Measurements from ENCODE around the gene SYT13. TPM values are rescaled to one million over a fixed set of nuclear protein-coding genes. Genes with fewer than 3 reads are reported as not detected.

SYT13 gene
- total RNA-seq, 1 experiment from 2014 or later, result not detected

DNA sequence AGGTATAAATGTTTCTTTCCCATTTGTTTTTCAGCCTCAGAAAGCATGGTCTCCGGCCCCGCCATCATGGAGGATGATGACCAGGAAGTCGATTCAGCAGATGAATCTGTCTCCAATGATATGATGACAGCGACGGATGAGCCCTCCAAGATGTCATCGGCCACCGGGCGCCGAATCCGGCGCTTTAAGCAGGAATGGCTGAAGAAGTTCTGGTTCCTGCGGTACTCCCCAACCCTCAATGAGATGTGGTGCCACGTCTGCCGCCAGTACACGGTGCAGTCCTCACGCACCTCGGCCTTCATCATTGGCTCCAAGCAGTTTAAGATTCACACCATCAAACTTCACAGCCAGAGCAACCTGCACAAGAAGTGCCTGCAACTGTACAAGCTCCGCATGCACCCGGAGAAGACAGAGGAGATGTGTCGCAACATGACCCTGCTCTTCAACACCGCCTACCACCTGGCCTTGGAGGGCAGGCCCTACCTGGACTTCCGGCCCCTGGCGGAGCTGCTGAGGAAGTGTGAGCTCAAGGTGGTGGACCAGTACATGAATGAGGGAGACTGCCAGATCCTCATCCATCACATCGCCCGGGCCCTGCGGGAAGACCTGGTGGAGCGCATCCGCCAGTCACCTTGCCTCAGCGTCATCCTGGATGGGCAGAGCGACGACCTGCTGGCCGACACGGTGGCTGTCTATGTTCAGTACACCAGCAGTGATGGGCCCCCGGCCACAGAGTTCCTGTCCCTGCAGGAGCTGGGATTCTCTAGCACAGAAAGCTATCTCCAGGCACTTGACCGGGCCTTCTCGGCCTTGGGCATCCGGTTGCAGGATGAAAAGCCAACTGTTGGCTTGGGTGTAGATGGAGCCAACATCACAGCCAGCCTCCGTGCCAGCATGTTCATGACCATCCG is 59.9 kb downstream of the SYT13 start:
- Histone ChIP-seq H3K36me3 (no peaks in the 10 kb centered on the region), H3K27ac (no peak overlapping the region), H3K9me3 (replicated peaks) (no peaks in the 10 kb centered on the region), H3K4me3 (no peak overlapping the region), H3K27me3 (replicated peaks) (no peaks in the 10 kb centered on the region), H3K4me1 (replicated peaks) (no peaks in the 10 kb centered on the region)
- no peak for DNase-seq (ENCODE audit: low read depth in 1 of 2, low spot score in 2 of 2)

GRCh38 chr11:45225277-45225676 is 60.9 kb downstream of the SYT13 start:
- Histone ChIP-seq H3K4me1 (replicated peaks) (no peaks in the 10 kb centered on the region), H3K4me3 (no peak overlapping the region), H3K36me3 (no peaks in the 10 kb centered on the region), H3K27ac (no peak overlapping the region), H3K9me3 (replicated peaks) (no peaks in the 10 kb centered on the region), H3K27me3 (replicated peaks) (0 out of 2 replicates have a peak, but pooled peaks cover 4% of the 10 kb centered on the region)
- DNase-seq (ENCODE audit: low read depth in 1 of 2, low spot score in 2 of 2), result no peak

GRCh38 chr11:45224766-45225165 is 61.4 kb downstream of the SYT13 start:
- Histone ChIP-seq H3K27ac (no peak overlapping the region), H3K4me1 (replicated peaks) (no peaks in the 10 kb centered on the region)

DNA sequence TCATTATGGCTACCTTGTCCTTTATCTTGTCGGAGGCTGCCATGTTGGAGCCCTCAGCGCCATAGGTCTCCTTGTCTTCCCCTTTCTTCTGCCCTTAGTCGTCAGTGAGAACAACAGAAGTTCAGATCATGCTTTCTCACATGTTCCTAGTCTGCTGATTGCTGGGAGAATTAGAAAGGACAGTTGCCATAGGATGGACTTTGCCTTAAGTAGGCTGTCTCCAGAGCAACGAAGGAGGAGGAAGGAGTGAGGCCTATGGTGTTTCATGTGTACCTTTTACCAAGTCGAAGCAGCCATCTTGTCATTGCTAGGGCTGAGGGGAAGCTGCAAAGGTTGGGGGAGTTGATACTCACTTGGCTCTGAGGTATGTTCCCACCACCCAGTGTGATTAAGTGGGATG is 62.6 kb downstream of the SYT13 start:
- Histone ChIP-seq H3K27ac (no peak overlapping the region), H3K4me3 (no peak overlapping the region), H3K27me3 (replicated peaks) (0 out of 2 replicates have a peak, but pooled peaks cover 4% of the 10 kb centered on the region), H3K36me3 (no peaks in the 10 kb centered on the region), H3K4me1 (replicated peaks) (no peaks in the 10 kb centered on the region), H3K9me3 (replicated peaks) (no peaks in the 10 kb centered on the region)
- DNase-seq (ENCODE audit: low read depth in 1 of 2, low spot score in 2 of 2), result no peak

More at GRCh38 chr11:45224766-45225165, 61.4 kb downstream of the SYT13 start:
- H3K36me3 ChIP-seq, result no peaks in the 10 kb centered on the region
- H3K9me3 ChIP-seq (replicated peaks), result no peaks in the 10 kb centered on the region
- H3K4me3 ChIP-seq, result no peak overlapping the region
- H3K27me3 ChIP-seq (replicated peaks), result 0 out of 2 replicates have a peak, but pooled peaks cover 4% of the 10 kb centered on the region
- DNase-seq (ENCODE audit: low read depth in 1 of 2, low spot score in 2 of 2), result no peak

DNA sequence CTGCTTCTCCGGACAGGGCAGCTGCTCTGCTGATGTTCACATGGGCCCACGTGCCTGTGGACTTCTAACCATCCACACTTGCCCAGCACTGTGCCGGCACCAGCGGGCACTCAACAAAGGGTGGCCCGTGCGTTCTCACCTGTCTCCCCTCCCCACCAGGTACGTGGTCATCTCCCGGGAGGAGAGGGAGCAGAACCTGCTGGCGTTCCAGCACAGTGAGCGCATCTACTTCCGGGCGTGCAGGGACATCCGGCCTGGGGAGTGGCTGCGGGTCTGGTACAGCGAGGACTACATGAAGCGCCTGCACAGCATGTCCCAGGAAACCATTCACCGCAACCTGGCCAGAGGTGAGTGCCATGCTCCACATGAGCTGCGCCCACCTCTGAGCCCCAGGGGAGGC is 66.7 kb downstream of the SYT13 start:
- Histone ChIP-seq H3K27me3 (replicated peaks) (peaks cover 4% of the 10 kb centered on the region; the same call in 1 of the 2 replicates), H3K4me3 (no peak overlapping the region), H3K4me1 (replicated peaks) (no peaks in the 10 kb centered on the region), H3K27ac (no peak overlapping the region), H3K36me3 (no peaks in the 10 kb centered on the region), H3K9me3 (replicated peaks) (no peaks in the 10 kb centered on the region)
- no peak for DNase-seq (ENCODE audit: low read depth in 1 of 2, low spot score in 2 of 2)

DNA sequence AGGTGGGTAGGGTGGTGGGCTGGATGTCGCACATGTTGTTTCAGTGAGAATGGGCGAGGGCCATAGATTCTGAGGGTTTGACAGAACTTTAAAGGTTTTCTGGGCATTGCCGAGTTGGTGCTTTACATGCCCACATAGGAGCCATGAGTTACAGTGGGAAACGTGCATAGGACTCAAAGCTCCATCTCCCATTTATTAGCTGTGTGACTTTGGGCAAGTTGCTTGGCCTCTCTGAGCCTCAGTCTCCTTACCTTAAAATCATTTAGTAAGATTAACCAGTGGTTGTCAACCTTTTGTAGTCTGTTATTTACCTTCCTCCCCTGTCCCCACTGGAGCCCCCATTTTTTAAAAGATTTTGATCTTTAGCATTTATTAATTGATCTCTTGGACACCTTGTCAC is 67.4 kb downstream of the SYT13 start:
- H3K9me3 ChIP-seq (replicated peaks), result no peaks in the 10 kb centered on the region
- H3K27me3 ChIP-seq (replicated peaks), result peaks cover 4% of the 10 kb centered on the region; the same call in 1 of the 2 replicates
- H3K36me3 ChIP-seq, result no peaks in the 10 kb centered on the region
- no peak overlapping the region for H3K27ac ChIP-seq
- H3K4me3 ChIP-seq, result no peak overlapping the region
- no peaks in the 10 kb centered on the region for H3K4me1 ChIP-seq (replicated peaks)
- no peak for DNase-seq (ENCODE audit: low read depth in 1 of 2, low spot score in 2 of 2)

DNA sequence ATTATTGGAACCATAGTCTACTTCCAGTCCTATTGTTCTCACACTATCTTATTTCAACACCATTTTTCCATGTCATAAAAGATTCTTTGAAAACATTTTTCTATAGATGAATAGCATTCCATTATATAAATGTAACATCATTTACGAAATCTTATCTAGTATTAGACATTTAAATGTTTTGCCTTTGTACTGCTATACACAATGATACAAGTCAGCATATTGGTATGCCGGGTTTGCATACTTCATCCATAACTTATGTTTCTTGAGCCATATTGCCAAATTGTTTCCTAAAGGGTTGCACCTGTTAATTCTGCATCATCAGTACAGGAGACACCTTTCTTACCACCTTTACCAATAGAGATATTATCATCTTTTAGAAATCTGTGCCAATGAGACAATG is 68.2 kb downstream of the SYT13 start:
- Histone ChIP-seq H3K9me3 (replicated peaks) (no peaks in the 10 kb centered on the region), H3K4me1 (replicated peaks) (no peaks in the 10 kb centered on the region), H3K4me3 (no peak overlapping the region), H3K36me3 (no peaks in the 10 kb centered on the region), H3K27me3 (replicated peaks) (peaks cover 4% of the 10 kb centered on the region; the same call in 1 of the 2 replicates), H3K27ac (no peak overlapping the region)
- no peak for DNase-seq (ENCODE audit: low read depth in 1 of 2, low spot score in 2 of 2)

DNA sequence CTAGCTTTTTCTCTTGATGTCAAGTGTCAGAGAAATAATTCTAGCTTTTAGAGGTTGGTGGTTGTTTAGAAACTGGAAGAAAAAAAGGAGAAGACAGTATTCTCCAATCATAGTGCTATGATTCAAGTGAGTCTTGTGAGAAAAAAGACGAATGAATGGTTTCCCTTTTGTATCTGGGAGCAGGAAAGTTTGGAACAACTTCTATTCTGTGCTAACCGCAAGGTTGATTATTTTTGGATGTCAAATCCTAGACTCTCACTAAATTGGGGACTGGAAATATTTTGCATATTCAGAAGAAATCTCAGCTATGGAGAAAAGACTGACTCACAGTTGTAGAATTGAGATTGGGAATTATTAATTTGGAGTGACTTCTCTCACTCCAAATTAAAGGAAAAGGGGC is 69.2 kb downstream of the SYT13 start:
- H3K36me3 ChIP-seq, result no peaks in the 10 kb centered on the region
- H3K27ac ChIP-seq, result no peak overlapping the region
- no peak overlapping the region for H3K4me3 ChIP-seq
- H3K27me3 ChIP-seq (replicated peaks), result peaks cover 4% of the 10 kb centered on the region; the same call in 1 of the 2 replicates
- no peak for DNase-seq (ENCODE audit: low read depth in 1 of 2, low spot score in 2 of 2)
- no peaks in the 10 kb centered on the region for H3K4me1 ChIP-seq (replicated peaks)
- no peaks in the 10 kb centered on the region for H3K9me3 ChIP-seq (replicated peaks)

- Histone ChIP-seq H3K36me3 (no peaks in the 10 kb centered on the region), H3K27me3 (replicated peaks) (peaks cover 3% of the 10 kb centered on the region; the same call in 1 of the 2 replicates), H3K4me1 (replicated peaks) (no peaks in the 10 kb centered on the region), H3K9me3 (replicated peaks) (no peaks in the 10 kb centered on the region), H3K4me3 (no peak overlapping the region), H3K27ac (no peak overlapping the region)
- DNase-seq (ENCODE audit: low read depth in 1 of 2, low spot score in 2 of 2), result no peak
Observed at GRCh38 chr11:45216031-45216430, 70.1 kb downstream of the SYT13 start.

DNA sequence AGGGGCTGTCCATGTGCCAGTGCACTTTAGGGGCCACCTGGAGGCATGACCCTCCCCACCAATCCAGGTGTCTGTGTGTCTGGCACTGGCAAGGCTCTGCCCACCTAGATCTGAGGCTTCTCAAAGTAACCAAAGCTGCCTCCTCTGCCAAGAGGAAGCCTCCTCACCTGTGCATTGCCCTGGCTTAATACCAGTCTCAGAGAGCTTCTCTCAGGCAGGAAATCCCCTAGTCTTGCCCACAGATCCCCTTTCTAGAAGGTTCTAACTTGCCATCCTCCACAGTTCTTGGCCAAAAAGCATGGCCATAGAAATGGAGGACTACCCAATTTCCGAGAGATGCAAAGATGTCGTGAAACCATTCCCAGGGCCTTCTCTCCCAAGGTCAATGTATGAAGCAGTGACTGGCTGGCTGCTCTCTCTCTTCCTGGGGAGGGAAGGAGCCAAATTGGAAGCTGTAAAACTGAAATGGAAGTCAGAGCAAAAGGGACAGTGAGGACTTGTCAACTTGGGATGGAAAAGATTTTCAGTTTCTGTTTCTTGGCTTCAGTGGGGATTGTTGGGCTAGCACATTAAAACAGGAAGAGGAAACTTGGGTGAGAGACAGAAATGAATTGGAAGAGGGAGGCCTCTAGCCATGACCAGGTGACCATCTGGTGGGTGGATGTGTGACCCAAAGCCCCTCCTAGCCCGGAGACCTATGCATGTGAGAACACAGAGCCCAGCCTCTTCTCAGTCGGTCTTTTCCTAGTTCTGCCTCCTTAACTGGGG is 70.9 kb downstream of the SYT13 start:
- no peaks in the 10 kb centered on the region for H3K9me3 ChIP-seq (replicated peaks)
- H3K36me3 ChIP-seq, result no peaks in the 10 kb centered on the region
- DNase-seq (ENCODE audit: low read depth in 1 of 2, low spot score in 2 of 2), result no peak
- H3K27me3 ChIP-seq (replicated peaks), result no peaks in the 10 kb centered on the region; the same call in 1 of the 2 replicates
- no peaks in the 10 kb centered on the region for H3K4me1 ChIP-seq (replicated peaks)
- no peak overlapping the region for H3K4me3 ChIP-seq
- no peak overlapping the region for H3K27ac ChIP-seq

DNA sequence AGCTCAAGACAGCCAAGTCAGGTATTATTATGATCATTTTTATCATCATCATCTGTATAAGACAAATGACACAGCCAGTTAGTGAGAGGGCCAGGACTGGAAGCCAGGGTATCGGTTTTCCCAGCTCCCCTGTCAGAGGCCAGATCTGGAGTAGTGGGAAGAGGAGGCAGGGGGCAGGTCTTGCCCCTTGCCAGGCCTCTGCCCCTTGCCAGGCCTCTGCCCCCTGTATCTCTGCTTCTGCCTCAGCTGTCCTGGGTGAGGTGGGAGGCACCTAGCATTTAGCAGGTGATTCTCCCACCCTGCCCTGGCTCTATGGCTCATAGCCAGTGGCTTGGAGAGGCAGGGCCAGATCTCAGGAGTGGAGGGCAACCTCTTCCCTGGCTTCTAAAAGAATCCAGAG is 72.4 kb downstream of the SYT13 start:
- no peaks in the 10 kb centered on the region for H3K9me3 ChIP-seq (replicated peaks)
- no peaks in the 10 kb centered on the region; the same call in 1 of the 2 replicates for H3K27me3 ChIP-seq (replicated peaks)
- no peak overlapping the region for H3K27ac ChIP-seq
- DNase-seq (ENCODE audit: low read depth in 1 of 2, low spot score in 2 of 2), result no peak
- no peaks in the 10 kb centered on the region for H3K4me1 ChIP-seq (replicated peaks)
- H3K4me3 ChIP-seq, result no peak overlapping the region
- H3K36me3 ChIP-seq, result no peaks in the 10 kb centered on the region

DNA sequence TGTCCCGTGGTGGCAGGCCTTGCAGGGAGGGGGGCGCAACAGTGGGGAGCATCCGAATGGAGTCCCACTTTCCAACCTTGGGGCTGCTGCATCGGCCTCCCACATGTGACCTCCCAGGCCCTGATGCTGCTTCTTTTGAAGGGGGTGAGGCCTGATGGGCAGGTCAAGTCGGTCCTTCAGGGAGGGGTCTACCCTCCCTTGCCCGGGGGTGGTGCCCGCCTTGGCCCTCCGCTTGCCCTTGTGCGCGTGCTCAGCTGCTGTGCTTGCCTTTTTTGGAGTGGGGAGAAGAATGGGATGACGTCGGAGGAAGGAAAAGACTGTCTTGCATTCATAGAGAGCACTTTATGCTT is 72.8 kb downstream of the SYT13 start:
- H3K36me3 ChIP-seq, result no peaks in the 10 kb centered on the region
- H3K9me3 ChIP-seq (replicated peaks), result no peaks in the 10 kb centered on the region
- H3K4me3 ChIP-seq, result no peak overlapping the region
- DNase-seq (ENCODE audit: low read depth in 1 of 2, low spot score in 2 of 2), result no peak
- H3K27me3 ChIP-seq (replicated peaks), result no peaks in the 10 kb centered on the region; the same call in 1 of the 2 replicates
- no peaks in the 10 kb centered on the region for H3K4me1 ChIP-seq (replicated peaks)
- no peak overlapping the region for H3K27ac ChIP-seq

DNA sequence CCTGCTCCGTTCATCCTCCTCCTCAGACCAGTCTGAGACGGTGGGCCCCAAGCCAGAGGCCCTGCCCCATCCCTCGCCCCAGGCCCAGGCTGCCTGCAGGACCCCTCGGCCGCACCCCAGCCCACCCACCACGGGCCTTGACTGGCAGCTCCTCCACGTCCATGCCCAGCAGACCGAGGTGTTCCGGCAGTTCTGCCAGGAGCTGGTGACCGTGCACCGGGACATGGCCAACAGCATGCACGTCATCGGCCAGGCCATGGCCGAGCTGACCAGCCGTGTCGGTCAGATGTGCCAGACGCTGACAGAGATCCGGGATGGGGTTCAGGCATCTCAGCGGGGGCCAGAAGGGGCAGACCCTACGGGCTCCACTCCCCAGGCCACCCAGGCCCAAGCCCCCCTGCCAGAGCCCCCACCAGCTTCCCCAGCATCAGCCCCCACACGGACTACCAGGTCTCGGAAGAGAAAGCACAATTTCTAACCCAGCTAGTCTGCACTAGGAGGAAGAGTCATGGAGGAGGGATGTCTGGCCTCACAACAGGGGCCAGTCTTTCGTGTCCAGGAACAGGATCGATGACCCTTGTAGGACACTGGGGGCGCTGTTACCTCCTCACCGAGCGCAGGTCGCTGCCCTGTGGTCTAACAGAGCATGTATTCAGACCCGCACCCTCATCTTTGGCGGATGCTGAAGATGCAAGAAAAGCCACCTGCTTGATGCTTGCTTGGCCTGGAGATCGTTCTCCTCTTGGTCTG is 73.4 kb downstream of the SYT13 start:
- H3K9me3 ChIP-seq (replicated peaks), result no peaks in the 10 kb centered on the region
- no peak overlapping the region for H3K4me3 ChIP-seq
- no peak overlapping the region for H3K27ac ChIP-seq
- H3K4me1 ChIP-seq (replicated peaks), result no peaks in the 10 kb centered on the region
- no peaks in the 10 kb centered on the region for H3K36me3 ChIP-seq
- no peak for DNase-seq (ENCODE audit: low read depth in 1 of 2, low spot score in 2 of 2)
- no peaks in the 10 kb centered on the region for H3K27me3 ChIP-seq (replicated peaks)

Data from SJSA1 (cell line).